ENCODE measurements around the gene SLC6A1. TPM values are rescaled to one million over a fixed set of nuclear protein-coding genes. Genes with fewer than 3 reads are reported as not detected.

Gene SLC6A1
- total RNA-seq, 1 donor from 2014 or later = not detected

DNA sequence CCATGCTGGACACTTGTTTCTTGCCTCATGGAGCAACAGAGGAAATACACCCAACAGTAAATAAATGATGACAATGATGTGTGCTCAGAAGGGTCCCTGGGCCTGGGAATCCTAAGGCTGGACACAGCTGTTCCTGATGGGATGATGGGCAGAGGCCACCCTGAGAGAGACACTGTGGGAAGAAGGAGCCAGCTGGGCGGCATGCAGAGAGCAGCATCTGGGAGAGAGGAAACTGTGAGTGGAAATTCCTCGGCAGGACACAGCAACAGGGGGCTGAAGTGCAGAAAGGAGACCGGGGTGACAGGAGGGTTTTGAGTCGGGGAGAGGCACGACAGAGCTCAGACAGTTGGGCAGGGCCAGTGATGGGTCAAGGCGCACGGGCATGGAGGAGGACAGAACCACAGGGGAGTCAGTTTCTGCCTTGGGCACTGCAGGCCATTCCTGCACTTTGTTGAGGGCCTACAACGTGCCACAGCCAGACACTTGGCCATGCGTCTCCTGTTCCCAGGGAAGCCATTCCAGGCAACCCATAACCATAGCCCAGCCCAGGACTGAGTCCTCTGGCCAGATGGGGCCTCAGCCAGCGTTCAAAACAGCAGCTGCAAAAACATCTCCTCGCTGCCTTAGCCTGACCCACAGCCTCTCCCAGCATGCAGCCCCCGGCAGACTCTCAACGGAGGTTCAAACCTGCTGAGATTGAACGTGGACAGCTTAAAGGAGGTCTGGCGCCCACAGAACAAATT is 36.7 kb upstream of the SLC6A1 start:
- Mint-ChIP-seq H3K27ac (no peak overlapping the region), H3K36me3 (no peaks in the 10 kb centered on the region), H3K4me3 (no peak overlapping the region), H3K9me3 (no peaks in the 10 kb centered on the region), H3K4me1 (no peaks in the 10 kb centered on the region), H3K27me3 (ENCODE audit: low read depth) (peaks cover 66% of the 10 kb centered on the region)
- TF ChIP-seq, protein P1, sequence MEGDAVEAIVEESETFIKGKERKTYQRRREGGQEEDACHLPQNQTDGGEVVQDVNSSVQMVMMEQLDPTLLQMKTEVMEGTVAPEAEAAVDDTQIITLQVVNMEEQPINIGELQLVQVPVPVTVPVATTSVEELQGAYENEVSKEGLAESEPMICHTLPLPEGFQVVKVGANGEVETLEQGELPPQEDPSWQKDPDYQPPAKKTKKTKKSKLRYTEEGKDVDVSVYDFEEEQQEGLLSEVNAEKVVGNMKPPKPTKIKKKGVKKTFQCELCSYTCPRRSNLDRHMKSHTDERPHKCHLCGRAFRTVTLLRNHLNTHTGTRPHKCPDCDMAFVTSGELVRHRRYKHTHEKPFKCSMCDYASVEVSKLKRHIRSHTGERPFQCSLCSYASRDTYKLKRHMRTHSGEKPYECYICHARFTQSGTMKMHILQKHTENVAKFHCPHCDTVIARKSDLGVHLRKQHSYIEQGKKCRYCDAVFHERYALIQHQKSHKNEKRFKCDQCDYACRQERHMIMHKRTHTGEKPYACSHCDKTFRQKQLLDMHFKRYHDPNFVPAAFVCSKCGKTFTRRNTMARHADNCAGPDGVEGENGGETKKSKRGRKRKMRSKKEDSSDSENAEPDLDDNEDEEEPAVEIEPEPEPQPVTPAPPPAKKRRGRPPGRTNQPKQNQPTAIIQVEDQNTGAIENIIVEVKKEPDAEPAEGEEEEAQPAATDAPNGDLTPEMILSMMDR (IDR thresholded peaks at IDR 0.05; ENCODE audit: unreplicated experiment) = no peak
- DNase-seq (ENCODE audit: low spot score in 2 of 2, unreplicated experiment in 2 of 2) = no peak

DNA sequence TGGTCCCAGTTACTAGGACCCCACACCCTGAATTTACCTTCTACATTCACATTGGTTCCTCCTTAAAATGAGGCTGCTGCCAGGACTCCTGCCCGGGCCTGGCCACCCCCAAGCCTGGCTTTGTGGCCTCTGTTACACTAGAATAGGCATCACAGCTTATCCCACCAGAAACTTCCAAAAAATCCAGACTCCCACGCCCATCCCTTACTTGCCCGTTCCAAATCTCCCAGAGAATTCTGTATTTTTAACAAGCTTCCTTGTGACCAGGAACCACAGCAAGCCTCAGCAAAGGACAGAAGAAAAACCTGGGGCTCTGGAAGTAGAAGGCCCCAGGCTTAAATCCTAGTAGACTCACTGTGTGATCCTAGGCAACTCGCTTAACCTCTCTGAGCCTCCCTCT is 36.0 kb upstream of the SLC6A1 start:
- Mint-ChIP-seq H3K4me1 (no peaks in the 10 kb centered on the region), H3K27ac (no peak overlapping the region), H3K36me3 (no peaks in the 10 kb centered on the region), H3K9me3 (no peaks in the 10 kb centered on the region), H3K27me3 (ENCODE audit: low read depth) (peaks cover 67% of the 10 kb centered on the region), H3K4me3 (no peak overlapping the region)
- DNase-seq (ENCODE audit: low spot score in 2 of 2, unreplicated experiment in 2 of 2) = no peak
- TF ChIP-seq, protein P1 (IDR thresholded peaks at IDR 0.05; ENCODE audit: unreplicated experiment) = no peak

DNA sequence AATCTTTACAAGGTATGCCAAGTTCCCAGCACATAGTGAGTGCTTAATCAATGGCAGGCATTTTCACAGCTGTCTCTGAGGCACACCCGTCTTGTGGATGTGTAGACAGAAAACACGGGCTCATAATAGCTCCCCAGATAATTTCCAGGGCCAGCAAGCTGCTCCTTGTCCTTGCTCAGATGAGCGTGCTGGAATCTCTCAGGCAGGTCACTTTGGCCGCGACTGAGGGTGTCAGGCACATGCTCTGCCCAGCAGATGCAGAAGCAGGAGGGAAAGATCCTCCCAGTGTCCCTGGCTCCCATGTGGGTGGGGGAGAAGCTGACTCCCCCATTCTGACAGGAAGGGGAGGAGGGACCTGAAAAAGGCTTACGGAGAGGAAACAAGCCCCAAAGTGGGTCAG is 35.6 kb upstream of the SLC6A1 start:
- TF ChIP-seq, protein P1 (IDR thresholded peaks at IDR 0.05; ENCODE audit: unreplicated experiment) = no peak
- Mint-ChIP-seq H3K9me3 (no peaks in the 10 kb centered on the region), H3K36me3 (no peaks in the 10 kb centered on the region)

DNA sequence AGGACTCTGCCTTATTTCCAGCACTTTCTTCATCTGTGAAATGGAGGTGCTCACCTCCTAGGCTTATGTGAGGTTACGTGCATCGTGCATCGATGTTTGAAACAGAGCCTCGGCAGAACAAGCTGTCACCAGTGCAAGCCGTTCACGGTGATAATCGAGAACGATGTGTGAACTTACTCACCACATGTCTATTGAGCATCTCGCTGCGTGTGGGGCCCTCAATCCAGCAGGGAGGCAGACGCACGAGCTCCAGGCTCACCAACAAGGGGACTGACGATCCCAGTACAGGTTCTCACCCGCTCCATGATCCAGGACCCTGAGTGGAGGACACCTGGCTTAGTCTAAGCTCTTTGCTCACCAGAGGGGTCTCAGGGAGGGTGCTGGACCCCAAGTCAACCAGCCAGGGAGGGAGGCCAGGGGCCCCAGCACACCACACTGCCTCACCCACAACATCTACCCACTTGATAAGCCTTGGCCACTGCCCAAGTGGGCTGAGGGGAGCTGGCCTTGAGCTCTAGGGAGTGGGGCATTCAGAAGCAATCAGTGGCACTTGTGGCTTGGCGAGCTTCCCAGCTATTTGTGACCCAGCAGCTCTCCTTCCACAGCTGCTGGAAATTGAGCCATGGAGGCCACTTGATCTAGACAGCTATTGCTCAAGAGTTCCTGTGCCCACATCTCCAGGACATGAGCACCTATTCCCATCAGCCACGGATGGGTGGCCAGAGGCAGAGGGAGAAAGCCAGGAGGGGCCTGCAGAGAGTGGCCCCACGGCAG is 34.4 kb upstream of the SLC6A1 start:
- DNase-seq (ENCODE audit: low spot score in 2 of 2, unreplicated experiment in 2 of 2) = no peak
- peaks cover 67% of the 10 kb centered on the region for H3K27me3 Mint-ChIP-seq (ENCODE audit: low read depth)
- H3K4me1 Mint-ChIP-seq = no peaks in the 10 kb centered on the region
- H3K36me3 Mint-ChIP-seq = no peaks in the 10 kb centered on the region
- no peaks in the 10 kb centered on the region for H3K9me3 Mint-ChIP-seq
- H3K4me3 Mint-ChIP-seq = no peak overlapping the region
- TF ChIP-seq, protein P1 (IDR thresholded peaks at IDR 0.05; ENCODE audit: unreplicated experiment) = no peak
- H3K27ac Mint-ChIP-seq = no peak overlapping the region

More for the DNA sequence above, 35.6 kb upstream of the SLC6A1 start:
- Mint-ChIP-seq H3K27ac (no peak overlapping the region), H3K27me3 (ENCODE audit: low read depth) (peaks cover 64% of the 10 kb centered on the region), H3K4me1 (no peaks in the 10 kb centered on the region), H3K4me3 (no peak overlapping the region)
- DNase-seq (ENCODE audit: low spot score in 2 of 2, unreplicated experiment in 2 of 2) = no peak

DNA sequence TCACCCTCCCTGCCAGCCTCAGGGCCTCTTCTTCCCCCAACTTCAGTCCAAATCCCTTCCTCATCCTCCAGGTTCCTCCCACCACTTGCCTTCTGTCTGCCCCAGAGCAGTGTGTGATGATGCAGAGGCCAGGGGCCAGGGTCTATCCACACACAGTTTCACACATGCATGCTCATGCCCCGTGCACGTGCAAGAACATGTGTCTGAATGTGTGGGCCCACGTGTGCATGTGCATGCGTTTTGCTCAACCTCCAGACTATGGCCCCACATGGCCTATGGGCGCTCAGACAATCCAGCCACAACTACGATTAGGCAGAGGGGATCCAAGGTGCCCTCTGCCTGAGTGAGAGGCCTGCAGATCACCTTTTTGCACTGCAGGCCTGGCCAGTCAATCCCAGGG is 32.3 kb upstream of the SLC6A1 start:
- TF ChIP-seq, protein P1 (IDR thresholded peaks at IDR 0.05; ENCODE audit: unreplicated experiment) = no peak
- Mint-ChIP-seq H3K4me3 (no peak overlapping the region), H3K4me1 (no peaks in the 10 kb centered on the region), H3K27ac (no peak overlapping the region), H3K27me3 (ENCODE audit: low read depth) (peaks cover 54% of the 10 kb centered on the region), H3K36me3 (no peaks in the 10 kb centered on the region), H3K9me3 (no peaks in the 10 kb centered on the region)
- no peak for DNase-seq (ENCODE audit: low spot score in 2 of 2, unreplicated experiment in 2 of 2)
